OCI-LY7 (cell line): Measurements from ENCODE around the gene UGT1A10. TPM values are rescaled to one million over a fixed set of nuclear protein-coding genes. Genes with fewer than 3 reads are reported as not detected.
"Not testable (repeated sequence)": the region's sequence is repeated elsewhere in the genome, so short reads cannot be mapped to it uniquely, and the experiment has no call there.

Source experiments
- BruUV-seq: library from RNA; stranded (reverse); fragments of 400-500 nt; replicated peaks from 2 replicates; lab custom pipeline; 2021; lab: Mats Ljungman, UMichigan
- CTCF ChIA-PET: fragments of 300-600 bp; sonication (Branson Sonifier 250); formaldehyde crosslinking; loops from one replicate; lab custom pipeline; 2022; ENCODE audit warnings: antibody characterized with exemption; ENCODE audit not compliant: unreplicated experiment; lab: Charles Lee
- POLR2A ChIA-PET: fragments of 300-600 bp; sonication (Branson Sonifier 250); formaldehyde crosslinking; loops from one replicate; lab custom pipeline; 2022; ENCODE audit warnings: antibody characterized with exemption; lab: Charles Lee
- DNase-seq: peaks from one replicate; pipeline ENCODE4 v3.0.0-alpha.2; 2015; ENCODE audit warnings: low spot score
- H2AFZ ChIP-seq: fragments of 200-600 bp; sonication (generic), shearing (Covaris generic); 2 replicates; pipeline ENCODE4 v1.6.1; 2014; ENCODE audit warnings: mild to moderate bottlenecking, antibody characterized with exemption, low read length, moderate library complexity
- H3K27ac ChIP-seq: fragments of 200-600 bp; sonication (generic); 2 replicates; pipeline ENCODE4 v1.5.1; 2014; ENCODE audit warnings: mixed run types, low read depth, mild to moderate bottlenecking, moderate library complexity, low read length, inconsistent platforms; ENCODE audit not compliant: poor library complexity, severe bottlenecking
- H3K36me3 ChIP-seq: fragments of 200-600 bp; sonication (generic); 2 replicates; pipeline ENCODE4 v1.6.1; 2014; ENCODE audit warnings: mild to moderate bottlenecking, antibody characterized with exemption, low read length, moderate library complexity, mixed read lengths; ENCODE audit not compliant: insufficient read depth
- H3K4me1 ChIP-seq: fragments of 200-600 bp; sonication (generic); 2 replicates; pipeline ENCODE4 v1.5.1; 2014; ENCODE audit warnings: mild to moderate bottlenecking, low read length; ENCODE audit not compliant: insufficient read depth, poor library complexity, severe bottlenecking
- H3K4me2 ChIP-seq: fragments of 200-600 bp; sonication (generic); 2 replicates; pipeline ENCODE4 v1.6.1; 2014; ENCODE audit warnings: mild to moderate bottlenecking, low read length
- H3K4me3 ChIP-seq: fragments of 200-600 bp; sonication (generic); 2 replicates; pipeline ENCODE4 v1.5.1; 2014; ENCODE audit warnings: mild to moderate bottlenecking, low read depth, low read length; ENCODE audit not compliant: poor library complexity, severe bottlenecking
- H3K79me2 ChIP-seq: fragments of 200-600 bp; sonication (generic); 2 replicates; pipeline ENCODE4 v1.6.1; 2016; ENCODE audit warnings: low read depth, mild to moderate bottlenecking, low read length, moderate library complexity, mixed read lengths; ENCODE audit not compliant: insufficient read depth
- H3K9me2 ChIP-seq: fragments of 200-600 bp; sonication (generic); 2 replicates; pipeline ENCODE4 v1.6.1; 2016; ENCODE audit warnings: mild to moderate bottlenecking, low read length, mixed read lengths; ENCODE audit not compliant: insufficient read depth
- H3K9me3 ChIP-seq: fragments of 200-600 bp; sonication (generic); 2 replicates; pipeline ENCODE4 v1.6.1; 2014; ENCODE audit warnings: mild to moderate bottlenecking, mixed run types, low read length, mixed read lengths
- H4K20me1 ChIP-seq: fragments of 200-600 bp; sonication (generic); 2 replicates; pipeline ENCODE4 v1.6.1; 2014; ENCODE audit warnings: mild to moderate bottlenecking, antibody characterized with exemption, low read length, moderate library complexity, mixed read lengths; ENCODE audit not compliant: insufficient read depth
- CTCF ChIP-seq: fragments of 200-600 bp; sonication (generic); conservative IDR thresholded peaks from 2 replicates; pipeline ENCODE4 v1.5.1; 2014; ENCODE audit warnings: mild to moderate bottlenecking, antibody characterized with exemption, low read length, moderate library complexity, mixed read lengths
- EZH2phosphoT487 ChIP-seq: fragments of 200-600 bp; sonication (generic); IDR thresholded peaks from 2 replicates; pipeline ENCODE4 v1.6.1; 2018; ENCODE audit warnings: low read depth, borderline replicate concordance, mild to moderate bottlenecking, mixed run types, antibody characterized with exemption, low read length, moderate library complexity, mixed read lengths
- intact Hi-C: fragments of 100-400 bp; cut with micrococcal nuclease; formaldehyde crosslinking; loops from one replicate; pipeline ENCODE4 v1.10.0; 2022; ENCODE audit not compliant: unreplicated experiment
- total RNA-seq, 2 experiments: library from RNA; depleted of rRNA in 1 of 2; stranded (reverse); fragments of >200 nt in 1 of 2; shearing (Covaris generic) in 1 of 2; gene quantifications; 2 replicates each; pipeline ENCODE4 v1.2.3, GENCODE V29; 2014 to 2022

The UGT1A10 gene
- total RNA-seq, 2 experiments from 2014 or later: not detected

GRCh38 chr2:233718552-233718951, 82.3 kb downstream of the UGT1A10 start, which contains the start of gene UGT1A4:
UGT1A4 (plus strand) TSS chr2:233718736; CDS start chr2:233718821, 85 bp downstream.
- POLR2A ChIA-PET: interaction anchor here (0.6 kb wide), 1 partner anchor 455 kb away, joined by 3 read pairs; no protein-coding TSS in a partner anchor
- Histone ChIP-seq H2AFZ (no peak within 1 kb of the TSS), H3K9me3 (no peaks in the 10 kb centered on the region), H4K20me1 (no peaks in the 10 kb centered on the region), H3K4me2 (no peak within 1 kb of the TSS), H3K27ac (no peak within 1 kb of the TSS), H3K4me1 (no peaks in the 10 kb centered on the region), H3K79me2 (no peaks in the 10 kb centered on the region), H3K9me2 (no peaks in the 10 kb centered on the region), H3K36me3 (no peaks in the 10 kb centered on the region), H3K4me3 (no peak within 1 kb of the TSS)
- intact Hi-C loops: no loop called here
- no TSS peak for BruUV-seq
- DNase-seq: no peak
- CTCF ChIA-PET: interaction anchor here (1.0 kb wide), 1 partner anchor 212 kb away, joined by 3 read pairs; no protein-coding TSS in a partner anchor
- TF ChIP-seq CTCF: no peak

DNA sequence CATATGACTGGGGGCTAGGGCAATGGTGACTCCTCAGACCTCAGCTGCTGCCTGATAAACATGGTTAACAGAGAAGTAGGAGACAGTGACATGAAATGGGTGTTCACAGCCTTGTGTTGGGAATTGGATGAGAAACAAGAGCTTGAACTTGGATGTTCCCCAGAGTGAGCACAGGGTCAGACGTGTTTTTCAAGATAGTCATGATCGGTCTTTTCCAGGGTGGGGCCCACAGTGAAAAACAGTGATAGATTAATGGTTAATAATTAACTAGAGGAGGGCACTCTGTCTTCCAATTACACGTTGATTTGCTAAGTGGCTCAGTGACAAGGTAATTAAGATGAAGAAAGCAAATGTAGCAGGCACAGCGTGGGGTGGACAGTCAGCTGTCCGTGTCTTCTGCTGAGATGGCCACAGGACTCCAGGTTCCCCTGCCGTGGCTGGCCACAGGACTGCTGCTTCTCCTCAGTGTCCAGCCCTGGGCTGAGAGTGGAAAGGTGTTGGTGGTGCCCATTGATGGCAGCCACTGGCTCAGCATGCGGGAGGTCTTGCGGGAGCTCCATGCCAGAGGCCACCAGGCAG, 92.6 kb downstream of the UGT1A10 start, which contains the start of gene UGT1A3:
UGT1A3 (plus strand) TSS at position 320 of the 579 bp plus-strand sequence; CDS start at position 405, 85 bp downstream.
- no peaks in the 10 kb centered on the region for H3K79me2 ChIP-seq
- TF ChIP-seq CTCF: no peak
- no peak for TF ChIP-seq EZH2phosphoT487
- no peaks in the 10 kb centered on the region for H4K20me1 ChIP-seq
- CTCF ChIA-PET: no interaction called here
- no peaks in the 10 kb centered on the region for H3K4me1 ChIP-seq
- BruUV-seq: no TSS peak
- H3K9me2 ChIP-seq: no peaks in the 10 kb centered on the region
- H3K9me3 ChIP-seq: no peaks in the 10 kb centered on the region
- POLR2A ChIA-PET: no interaction called here
- H3K4me2 ChIP-seq: no peak within 1 kb of the TSS
- DNase-seq: no peak
- H2AFZ ChIP-seq: no peak within 1 kb of the TSS
- H3K36me3 ChIP-seq: no peaks in the 10 kb centered on the region
- H3K27ac ChIP-seq: no peak within 1 kb of the TSS
- no peak within 1 kb of the TSS for H3K4me3 ChIP-seq
- intact Hi-C loops: loop anchor here (5.0 kb wide), 1 partner anchor 792 kb away; no protein-coding TSS in a partner anchor

GRCh38 chr2:233736868-233737653, 100.8 kb downstream of the UGT1A10 start:
- H3K27ac ChIP-seq, H3K9me2 ChIP-seq, H4K20me1 ChIP-seq, H3K4me1 ChIP-seq, CTCF ChIA-PET, H3K9me3 ChIP-seq, DNase-seq, intact Hi-C loops, H3K36me3 ChIP-seq, H3K4me2 ChIP-seq, POLR2A ChIA-PET, H2AFZ ChIP-seq, H3K4me3 ChIP-seq, BruUV-seq, H3K79me2 ChIP-seq: not testable (repeated sequence)
